Thyroid gland (tissue), 4 donors: Measurements from ENCODE around the gene PLB1. TPM values are rescaled to one million over a fixed set of nuclear protein-coding genes. Genes with fewer than 3 reads are reported as not detected.
"Not testable (repeated sequence)": the region's sequence is repeated elsewhere in the genome, so short reads cannot be mapped to it uniquely, and the experiment has no call there.

Experiments
- DNase-seq, 2 donors: peaks; one replicate each; pipeline ENCODE4 v3.0.0-alpha.2; 2019
- H3K27ac ChIP-seq, 3 donors: fragments of 200-600 bp; sonication (generic); 1 replicate in 2 of 3; 2 replicates in 1 of 3; pipeline ENCODE4 v1.5.1; 2016 to 2019; ENCODE audit warnings: mild to moderate bottlenecking in 1 of 3, moderate library complexity in 1 of 3
- H3K27me3 ChIP-seq: fragments of 200-600 bp; sonication (generic); one replicate; pipeline ENCODE4 v1.5.1; 2019
- H3K36me3 ChIP-seq, 2 donors: fragments of 200-600 bp; sonication (generic); one replicate each; pipeline ENCODE4 v1.5.1; 2016 to 2019
- H3K4me1 ChIP-seq, 2 donors: fragments of 200-600 bp; sonication (generic); one replicate each; pipeline ENCODE4 v1.5.1; 2017 to 2019
- H3K4me3 ChIP-seq, 3 donors: fragments of 200-600 bp; sonication (generic); replicated peaks in 1 of 3; 1 replicate in 2 of 3; 2 replicates in 1 of 3; pipeline ENCODE4 v1.5.1; 2016; ENCODE audit warnings: mild to moderate bottlenecking in 1 of 3
- H3K9me3 ChIP-seq: fragments of 200-600 bp; sonication (generic); one replicate; pipeline ENCODE4 v1.5.1; 2017
- POLR2A ChIP-seq, 2 donors: fragments of 450-650 bp; IDR thresholded peaks; one replicate each; pipeline ENCODE4 v1.6.1; 2017; ENCODE audit warnings: antibody characterized with exemption in 2 of 2, mild to moderate bottlenecking in 2 of 2, moderate library complexity in 1 of 2
- WGBS, 2 donors: methylation state at CpG; one replicate each; pipeline ENCODE4 v1.1.5; 2017; 5-methylcytosine and 5-hydroxymethylcytosine counted together
- intact Hi-C: fragments of 100-400 bp; cut with DNase I; formaldehyde crosslinking; loops from one replicate; pipeline ENCODE4 v1.15.1; 2023
- total RNA-seq, 4 donors: library from RNA; depleted of rRNA; stranded (reverse); fragments of >200 nt; gene quantifications; one replicate each; pipeline ENCODE4 v1.2.3, GENCODE V29; 2016
- TF ChIP-seq, protein P1 (sequence below), 6 experiments: fragments of 200-600 bp in 3 of 6; fragments of 450-650 bp in 3 of 6; sonication (generic) in 3 of 6; IDR thresholded peaks; one replicate each; pipeline ENCODE4 v1.5.1; 2016 to 2019; ENCODE audit warnings: antibody characterized with exemption in 6 of 6, mild to moderate bottlenecking in 2 of 6, inconsistent platforms in 1 of 6, moderate library complexity in 1 of 6

Gene PLB1
- total RNA-seq, 4 donors from 2014 or later: 1.2 to 3.3 (median 1.8) TPM

GRCh38 chr2:28469947-28470535 lies 25.8 kb upstream of the PLB1 start:
- intact Hi-C loops: no loop called here
- Histone ChIP-seq H3K27ac (no peak overlapping the region), H3K9me3 (no peaks in the 10 kb centered on the region), H3K4me3 (no peak overlapping the region), H3K27me3 (no peaks in the 10 kb centered on the region), H3K4me1 (peaks cover 6 to 21% of the 10 kb centered on the region in 2 donors), H3K36me3 (no peaks in the 10 kb centered on the region)
- DNase-seq: no peak
- TF ChIP-seq POLR2A (IDR thresholded peaks at IDR 0.05): no peak
- TF ChIP-seq, protein P1, sequence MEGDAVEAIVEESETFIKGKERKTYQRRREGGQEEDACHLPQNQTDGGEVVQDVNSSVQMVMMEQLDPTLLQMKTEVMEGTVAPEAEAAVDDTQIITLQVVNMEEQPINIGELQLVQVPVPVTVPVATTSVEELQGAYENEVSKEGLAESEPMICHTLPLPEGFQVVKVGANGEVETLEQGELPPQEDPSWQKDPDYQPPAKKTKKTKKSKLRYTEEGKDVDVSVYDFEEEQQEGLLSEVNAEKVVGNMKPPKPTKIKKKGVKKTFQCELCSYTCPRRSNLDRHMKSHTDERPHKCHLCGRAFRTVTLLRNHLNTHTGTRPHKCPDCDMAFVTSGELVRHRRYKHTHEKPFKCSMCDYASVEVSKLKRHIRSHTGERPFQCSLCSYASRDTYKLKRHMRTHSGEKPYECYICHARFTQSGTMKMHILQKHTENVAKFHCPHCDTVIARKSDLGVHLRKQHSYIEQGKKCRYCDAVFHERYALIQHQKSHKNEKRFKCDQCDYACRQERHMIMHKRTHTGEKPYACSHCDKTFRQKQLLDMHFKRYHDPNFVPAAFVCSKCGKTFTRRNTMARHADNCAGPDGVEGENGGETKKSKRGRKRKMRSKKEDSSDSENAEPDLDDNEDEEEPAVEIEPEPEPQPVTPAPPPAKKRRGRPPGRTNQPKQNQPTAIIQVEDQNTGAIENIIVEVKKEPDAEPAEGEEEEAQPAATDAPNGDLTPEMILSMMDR (IDR thresholded peaks at IDR 0.05): no peak
- WGBS, 2 donors: 46 to 68% methylated on average over 4 of the region's 4 CpGs

GRCh38 chr2:28470759-28471158 lies 25.1 kb upstream of the PLB1 start:
- intact Hi-C loops: no loop called here

DNA sequence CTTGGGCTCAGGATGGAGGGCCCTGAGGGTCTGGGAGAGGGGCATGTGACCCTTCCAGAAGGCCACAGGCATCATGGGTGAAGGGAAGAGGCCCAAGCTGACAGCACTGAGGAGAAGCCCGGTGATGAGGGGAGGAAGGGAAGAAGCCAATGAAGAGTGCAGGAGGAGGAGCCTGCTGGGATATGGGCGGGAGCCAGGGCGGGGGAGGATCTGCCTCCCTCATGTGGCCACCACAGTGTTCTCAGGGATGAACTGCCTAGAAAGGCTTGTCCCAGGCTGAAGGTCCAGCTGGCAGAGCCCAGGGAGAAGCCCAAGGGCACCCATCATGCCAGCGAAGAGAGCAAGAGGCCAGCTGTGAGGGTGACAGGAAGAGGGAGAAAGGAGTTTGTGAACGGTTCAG lies 24.6 kb upstream of the PLB1 start:
- intact Hi-C loops: no loop called here
- no peaks in the 10 kb centered on the region for H3K27me3 ChIP-seq
- no peak for TF ChIP-seq POLR2A (IDR thresholded peaks at IDR 0.05)
- TF ChIP-seq, protein P1 (IDR thresholded peaks at IDR 0.05): no peak
- H3K4me1 ChIP-seq: peaks cover 6 to 20% of the 10 kb centered on the region in 2 donors
- 90 to 93% methylated on average over 5 of the region's 5 CpGs for WGBS, 2 donors
- H3K27ac ChIP-seq: no peak overlapping the region
- no peaks in the 10 kb centered on the region for H3K9me3 ChIP-seq
- no peaks in the 10 kb centered on the region for H3K36me3 ChIP-seq
- H3K4me3 ChIP-seq: no peak overlapping the region
- no peak for DNase-seq

More at GRCh38 chr2:28470759-28471158, 25.1 kb upstream of the PLB1 start:
- Histone ChIP-seq H3K4me3 (no peak overlapping the region), H3K4me1 (peaks cover 6 to 21% of the 10 kb centered on the region in 2 donors), H3K27me3 (no peaks in the 10 kb centered on the region), H3K9me3 (no peaks in the 10 kb centered on the region), H3K36me3 (no peaks in the 10 kb centered on the region), H3K27ac (no peak overlapping the region)
- DNase-seq: no peak
- TF ChIP-seq POLR2A (IDR thresholded peaks at IDR 0.05): no peak
- TF ChIP-seq, protein P1 (IDR thresholded peaks at IDR 0.05): no peak
- 91 to 92% methylated on average over 4 of the region's 4 CpGs for WGBS, 2 donors

- 93 to 94% methylated on average over 4 of the region's 4 CpGs for WGBS, 2 donors
- Histone ChIP-seq H3K36me3 (no peaks in the 10 kb centered on the region), H3K9me3 (no peaks in the 10 kb centered on the region), H3K4me3 (no peak overlapping the region), H3K27me3 (no peaks in the 10 kb centered on the region), H3K4me1 (peaks cover 6 to 14% of the 10 kb centered on the region in 2 donors), H3K27ac (no peak overlapping the region)
- no peak for TF ChIP-seq POLR2A (IDR thresholded peaks at IDR 0.05)
- TF ChIP-seq, protein P1 (IDR thresholded peaks at IDR 0.05): no peak
- no peak for DNase-seq
- intact Hi-C loops: no loop called here
These were observed 24.1 kb upstream of the PLB1 start for GRCh38 chr2:28471701-28472236.

- H3K4me3 ChIP-seq, intact Hi-C loops, H3K27me3 ChIP-seq, DNase-seq, H3K36me3 ChIP-seq, H3K9me3 ChIP-seq, H3K27ac ChIP-seq: not testable (repeated sequence)
- WGBS, 2 donors: 89 to 90% methylated on average over 10 to 13 of the region's 20 CpGs
- H3K4me1 ChIP-seq: peaks cover 6 to 14% of the 10 kb centered on the region in 2 donors
These were observed 23.2 kb upstream of the PLB1 start for GRCh38 chr2:28472641-28473040.
